Measurements from ENCODE around the gene MGST2.

Gene MGST2

DNA sequence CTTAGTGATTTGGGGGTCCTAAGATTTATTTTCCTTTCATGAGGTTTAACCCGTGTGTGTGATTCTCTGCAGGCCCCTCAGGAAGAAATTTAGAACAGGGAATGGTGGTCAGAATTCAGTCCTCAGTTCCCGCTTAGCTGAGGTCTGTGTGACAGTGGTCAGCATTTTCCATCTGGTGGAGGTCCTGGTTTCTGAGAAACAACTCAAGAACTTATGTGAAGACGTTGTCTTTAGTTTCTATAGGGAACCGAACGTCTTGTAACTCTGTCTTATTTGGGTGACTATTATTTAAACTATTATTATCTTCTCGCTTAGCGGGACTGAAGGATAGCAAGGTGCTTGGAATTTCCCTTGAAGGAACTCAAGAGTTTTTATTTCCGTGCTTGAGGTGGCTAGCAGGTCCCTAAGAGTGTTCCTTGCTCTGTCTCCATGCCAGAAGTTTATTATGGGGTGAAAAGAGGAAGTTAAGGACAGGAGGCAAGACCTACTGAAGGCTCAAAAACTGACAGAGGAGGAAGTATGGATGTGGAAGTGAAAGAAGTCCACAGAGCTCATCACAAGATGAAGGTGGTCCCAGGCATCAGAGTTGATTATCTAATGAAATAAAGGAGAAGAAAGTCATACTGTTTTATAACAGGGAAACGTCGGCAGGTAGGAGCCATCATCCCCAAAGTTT, 9.4 kb downstream of the MGST2 start:
- H3K27me3 Mint-ChIP-seq = no peaks in the 10 kb centered on the region
- no peak overlapping the region for H3K27ac Mint-ChIP-seq
- H3K36me3 Mint-ChIP-seq = peaks cover 2% of the 10 kb centered on the region
- H3K4me1 Mint-ChIP-seq (ENCODE audit: low read depth) = no peaks in the 10 kb centered on the region
- no peaks in the 10 kb centered on the region for H3K9me3 Mint-ChIP-seq (ENCODE audit: low read depth)
- no peak overlapping the region for H3K4me3 Mint-ChIP-seq

DNA sequence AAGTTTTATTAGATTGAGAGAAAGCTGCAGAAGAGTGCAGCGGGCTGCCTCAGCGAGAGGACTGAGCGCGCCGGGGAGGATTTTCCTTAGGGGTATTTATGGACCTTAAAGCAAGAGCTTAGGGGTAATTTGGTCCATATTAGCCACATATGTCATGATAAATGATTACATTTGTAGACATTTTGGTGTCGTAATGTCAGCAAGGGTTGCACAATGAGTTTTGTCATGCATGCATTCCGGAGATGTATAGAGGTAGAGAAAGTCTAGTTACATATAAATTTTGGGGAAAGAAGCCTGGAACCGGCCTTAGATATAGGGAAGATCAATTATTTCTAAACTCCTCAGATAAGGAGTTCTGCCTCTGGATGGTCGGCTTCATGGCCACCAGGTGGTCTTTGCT, 10.0 kb downstream of the MGST2 start:
- Mint-ChIP-seq H3K27ac (no peak overlapping the region), H3K4me3 (no peak overlapping the region), H3K9me3 (ENCODE audit: low read depth) (no peaks in the 10 kb centered on the region), H3K27me3 (no peaks in the 10 kb centered on the region), H3K4me1 (ENCODE audit: low read depth) (no peaks in the 10 kb centered on the region), H3K36me3 (peaks cover 2% of the 10 kb centered on the region)

DNA sequence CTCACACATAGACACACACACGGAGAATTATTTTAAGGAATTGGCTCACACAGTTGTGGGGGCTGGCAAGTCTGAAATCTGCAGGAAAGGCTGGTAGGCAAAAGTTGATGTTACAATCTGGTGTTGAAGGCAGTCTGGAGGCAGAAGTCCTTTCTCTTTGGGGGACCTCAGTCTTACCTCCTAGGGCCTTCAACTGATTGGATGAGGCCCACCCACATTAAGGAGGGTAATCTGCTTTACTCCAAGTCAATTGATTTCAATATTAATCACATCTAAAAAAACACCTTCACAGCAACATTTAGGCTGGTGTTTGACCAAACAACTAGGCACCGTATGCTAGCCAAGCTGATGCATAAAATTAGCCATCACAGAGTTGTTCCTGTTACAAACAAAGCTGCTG, 10.7 kb downstream of the MGST2 start:
- H3K27ac Mint-ChIP-seq = no peak overlapping the region

DNA sequence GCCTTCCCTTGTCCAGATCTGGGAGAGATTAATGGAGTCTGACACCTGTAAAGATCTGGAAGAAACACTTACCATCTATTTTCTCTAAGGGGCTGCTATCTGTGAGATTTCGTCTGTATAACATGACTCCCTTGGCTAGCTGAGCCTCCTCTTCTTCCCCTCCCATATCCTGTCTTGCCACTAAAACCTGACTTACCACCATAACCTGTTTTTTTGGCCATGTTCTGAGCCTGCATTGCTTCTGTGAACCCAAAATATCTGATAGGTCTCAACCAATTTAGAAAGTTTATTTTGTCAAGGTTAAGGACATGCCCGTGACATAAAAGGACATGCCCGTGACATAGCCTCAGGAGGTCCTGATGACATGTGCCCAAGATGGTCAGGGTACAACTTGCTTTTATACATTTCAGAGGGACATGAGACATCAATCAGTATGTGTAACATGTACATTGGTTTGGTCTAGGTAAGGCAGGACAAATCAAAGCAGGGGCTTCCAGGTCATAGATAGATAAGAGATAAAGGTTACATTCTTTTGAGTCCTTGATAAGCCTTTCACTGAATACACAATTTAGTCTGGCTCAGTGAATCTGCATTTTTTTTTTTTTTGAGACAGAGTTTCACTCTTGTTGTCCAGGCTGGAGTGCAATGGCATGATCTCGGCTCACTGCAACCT, 11.4 kb downstream of the MGST2 start:
- Mint-ChIP-seq H3K27ac (no peak overlapping the region), H3K27me3 (no peaks in the 10 kb centered on the region), H3K36me3 (peaks cover 2% of the 10 kb centered on the region), H3K9me3 (ENCODE audit: low read depth) (no peaks in the 10 kb centered on the region), H3K4me3 (no peak overlapping the region), H3K4me1 (ENCODE audit: low read depth) (no peaks in the 10 kb centered on the region)

More for the DNA sequence above, 10.7 kb downstream of the MGST2 start:
- Mint-ChIP-seq H3K9me3 (ENCODE audit: low read depth) (no peaks in the 10 kb centered on the region), H3K36me3 (peaks cover 2% of the 10 kb centered on the region), H3K4me3 (no peak overlapping the region), H3K27me3 (no peaks in the 10 kb centered on the region), H3K4me1 (ENCODE audit: low read depth) (no peaks in the 10 kb centered on the region)

DNA sequence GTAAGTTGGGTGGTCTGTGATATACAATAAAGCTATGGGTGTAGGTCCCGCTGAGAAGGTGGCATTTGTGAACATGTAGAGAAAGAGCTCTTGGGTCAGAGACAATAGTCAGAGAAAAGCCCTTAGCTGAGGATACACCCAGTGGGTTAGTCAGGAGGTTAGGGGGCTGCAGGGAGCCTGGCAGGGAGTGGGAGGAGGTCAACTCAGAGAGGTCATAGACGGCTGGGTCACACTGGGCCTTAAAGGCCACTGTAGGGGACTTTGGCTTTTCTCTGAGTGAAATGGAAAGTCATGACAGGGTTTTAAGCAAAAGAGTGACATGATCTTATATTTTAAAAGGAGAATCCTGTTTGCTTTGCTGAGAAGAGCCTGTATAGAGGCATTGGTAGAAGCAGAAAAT, 16.7 kb downstream of the MGST2 start:
- Mint-ChIP-seq H3K27ac (no peak overlapping the region), H3K4me1 (ENCODE audit: low read depth) (peaks cover 4% of the 10 kb centered on the region), H3K27me3 (no peaks in the 10 kb centered on the region), H3K36me3 (peaks cover 5% of the 10 kb centered on the region), H3K9me3 (ENCODE audit: low read depth) (peaks cover 5% of the 10 kb centered on the region), H3K4me3 (no peak overlapping the region)

DNA sequence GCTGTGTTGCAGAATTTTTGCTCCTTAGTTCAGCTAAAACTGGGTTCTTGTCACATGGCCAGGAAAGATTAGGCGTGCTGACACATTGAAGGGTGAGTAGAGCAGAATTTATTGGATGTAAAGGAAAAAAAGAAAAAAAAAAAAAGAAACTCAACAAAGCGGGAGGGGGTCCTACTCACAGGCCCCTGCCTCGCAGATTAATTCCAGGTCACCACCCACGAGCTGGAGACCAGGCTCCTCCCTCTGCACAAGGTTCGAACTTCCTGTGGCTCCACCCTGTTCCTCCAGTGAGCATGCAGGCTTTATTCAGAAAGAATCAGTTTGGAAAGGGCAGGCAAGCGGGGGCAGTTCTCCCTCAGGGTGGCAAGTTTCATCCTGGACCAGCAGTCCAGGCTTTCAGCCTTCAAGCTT, 17.1 kb downstream of the MGST2 start:
- Mint-ChIP-seq H3K27me3 (no peaks in the 10 kb centered on the region), H3K4me3 (no peak overlapping the region), H3K9me3 (ENCODE audit: low read depth) (peaks cover 5% of the 10 kb centered on the region), H3K27ac (no peak overlapping the region), H3K36me3 (peaks cover 5% of the 10 kb centered on the region), H3K4me1 (ENCODE audit: low read depth) (peaks cover 4% of the 10 kb centered on the region)

DNA sequence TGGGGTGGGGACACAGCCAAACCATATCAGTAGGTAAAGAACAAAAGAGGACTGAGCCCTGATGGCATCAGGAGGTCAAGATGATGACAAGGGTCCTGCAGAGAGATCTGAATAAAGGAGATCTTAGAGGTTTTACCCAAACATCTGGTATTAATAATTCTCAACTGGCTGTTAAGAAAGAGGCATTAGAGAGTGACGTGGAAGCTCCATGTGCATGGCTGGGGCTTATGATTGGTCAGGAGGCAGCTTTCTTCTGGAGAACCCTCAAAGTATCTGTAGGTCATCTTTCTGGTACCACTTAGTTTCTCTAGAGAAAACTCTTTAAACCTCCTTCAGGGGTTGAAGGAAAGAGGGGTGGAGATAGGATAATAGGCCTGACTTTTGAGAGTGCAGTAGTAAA, 18.7 kb downstream of the MGST2 start:
- Mint-ChIP-seq H3K27me3 (no peaks in the 10 kb centered on the region), H3K4me1 (ENCODE audit: low read depth) (peaks cover 4% of the 10 kb centered on the region), H3K27ac (no peak overlapping the region), H3K36me3 (peaks cover 3% of the 10 kb centered on the region), H3K9me3 (ENCODE audit: low read depth) (peaks cover 5% of the 10 kb centered on the region), H3K4me3 (no peak overlapping the region)

DNA sequence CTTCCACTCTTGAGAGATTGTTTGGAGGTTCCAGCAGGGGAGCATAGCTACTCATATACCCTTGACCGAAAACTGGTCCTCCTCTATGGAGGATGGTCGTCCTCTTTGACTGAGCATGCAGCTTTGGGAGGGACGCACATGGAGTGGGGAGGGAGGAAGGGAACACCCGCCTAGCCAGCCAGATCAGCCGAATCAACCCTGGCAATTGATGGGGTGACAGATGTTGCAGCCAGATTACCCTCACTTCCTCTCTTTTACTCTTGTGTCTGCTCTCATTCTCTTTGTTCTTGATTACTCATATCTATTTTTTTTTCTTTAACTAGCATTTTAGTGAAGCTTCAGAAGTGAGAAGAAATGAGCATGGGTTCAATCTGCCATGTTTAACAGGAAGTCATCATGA, 19.6 kb downstream of the MGST2 start:
- Mint-ChIP-seq H3K4me3 (no peak overlapping the region), H3K27ac (no peak overlapping the region), H3K36me3 (peaks cover 3% of the 10 kb centered on the region), H3K4me1 (ENCODE audit: low read depth) (peaks cover 4% of the 10 kb centered on the region), H3K9me3 (ENCODE audit: low read depth) (peaks cover 5% of the 10 kb centered on the region), H3K27me3 (no peaks in the 10 kb centered on the region)

DNA sequence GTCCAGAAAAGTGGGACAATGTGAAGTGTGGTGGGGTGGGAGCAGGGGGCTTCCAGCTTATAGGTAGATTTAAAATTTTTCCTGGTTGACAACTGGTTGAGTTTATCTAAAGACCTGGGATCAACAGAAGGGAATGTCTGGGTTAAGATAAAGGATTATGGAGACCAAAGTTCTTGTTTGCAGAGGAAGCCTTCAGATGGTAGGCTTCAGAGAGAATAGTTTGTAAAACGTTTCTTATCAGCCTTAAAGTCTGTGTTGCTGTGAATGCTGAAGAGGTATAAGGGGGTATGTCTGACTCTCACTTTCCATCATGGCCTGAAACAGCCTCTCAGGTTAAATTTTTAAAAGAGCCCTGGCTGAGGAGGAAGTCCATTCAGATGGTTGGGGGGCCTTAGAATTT, 20.5 kb downstream of the MGST2 start:
- Mint-ChIP-seq H3K9me3 (ENCODE audit: low read depth) (peaks cover 5% of the 10 kb centered on the region), H3K27ac (no peak overlapping the region), H3K36me3 (peaks cover 3% of the 10 kb centered on the region), H3K4me1 (ENCODE audit: low read depth) (peaks cover 4% of the 10 kb centered on the region), H3K27me3 (no peaks in the 10 kb centered on the region), H3K4me3 (no peak overlapping the region)

DNA sequence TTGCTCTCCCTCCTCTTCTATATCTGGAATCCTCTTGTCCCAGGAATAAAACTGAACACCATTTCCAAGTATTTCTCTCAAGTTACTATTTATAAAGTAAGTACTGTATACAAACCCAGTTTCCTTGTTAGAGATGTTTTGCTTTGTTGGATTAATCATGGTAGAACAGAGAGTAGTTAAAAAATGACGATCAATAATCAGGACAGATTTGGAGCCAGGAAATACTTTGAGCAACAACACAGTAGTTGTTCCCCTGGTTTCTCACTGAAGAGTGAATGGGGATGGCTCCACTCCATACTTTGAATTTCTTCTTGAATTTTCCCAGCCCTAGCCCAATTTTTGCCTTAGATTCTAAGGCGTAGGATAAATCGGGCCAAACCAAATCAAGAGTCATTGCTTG, 21.4 kb downstream of the MGST2 start:
- peaks cover 5% of the 10 kb centered on the region for H3K9me3 Mint-ChIP-seq (ENCODE audit: low read depth)
- no peak overlapping the region for H3K27ac Mint-ChIP-seq
- peaks cover 4% of the 10 kb centered on the region for H3K4me1 Mint-ChIP-seq (ENCODE audit: low read depth)
- no peak overlapping the region for H3K4me3 Mint-ChIP-seq
- no peaks in the 10 kb centered on the region for H3K27me3 Mint-ChIP-seq
- H3K36me3 Mint-ChIP-seq = peaks cover 3% of the 10 kb centered on the region

DNA sequence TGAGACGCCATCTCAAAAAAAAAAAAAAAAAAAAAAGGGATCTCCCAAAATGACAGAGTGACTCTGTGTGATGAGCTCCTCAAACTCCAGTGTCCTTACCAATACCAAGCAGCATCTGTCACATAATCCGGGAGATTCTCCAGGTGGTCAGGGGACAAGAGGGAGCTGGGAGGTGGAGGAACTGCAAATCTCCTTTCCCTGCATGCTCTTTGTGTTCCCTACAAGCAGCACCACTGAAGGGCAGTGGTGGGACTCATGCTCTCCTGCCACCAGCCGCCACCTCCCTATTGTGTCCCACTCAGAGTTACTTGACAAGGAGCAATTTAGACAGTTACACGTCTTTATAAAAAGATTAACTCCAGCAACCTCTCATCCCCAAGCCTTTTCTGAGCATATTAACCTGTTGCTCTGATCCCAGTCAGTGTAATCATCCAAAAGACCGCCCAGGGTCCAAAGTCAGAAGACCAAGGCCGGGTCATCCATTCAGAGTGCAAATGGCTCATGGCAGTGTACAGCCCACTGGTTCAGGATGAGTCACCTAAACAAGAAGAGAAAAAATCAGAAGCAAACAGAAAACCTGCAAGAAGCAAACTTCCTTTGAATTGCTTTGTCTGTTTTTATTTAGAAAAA, 23.6 kb downstream of the MGST2 start:
- Mint-ChIP-seq H3K9me3 (ENCODE audit: low read depth) (peaks cover 5% of the 10 kb centered on the region), H3K4me1 (ENCODE audit: low read depth) (peaks cover 4% of the 10 kb centered on the region), H3K27ac (no peak overlapping the region), H3K4me3 (no peak overlapping the region), H3K27me3 (no peaks in the 10 kb centered on the region), H3K36me3 (peaks cover 3% of the 10 kb centered on the region)

DNA sequence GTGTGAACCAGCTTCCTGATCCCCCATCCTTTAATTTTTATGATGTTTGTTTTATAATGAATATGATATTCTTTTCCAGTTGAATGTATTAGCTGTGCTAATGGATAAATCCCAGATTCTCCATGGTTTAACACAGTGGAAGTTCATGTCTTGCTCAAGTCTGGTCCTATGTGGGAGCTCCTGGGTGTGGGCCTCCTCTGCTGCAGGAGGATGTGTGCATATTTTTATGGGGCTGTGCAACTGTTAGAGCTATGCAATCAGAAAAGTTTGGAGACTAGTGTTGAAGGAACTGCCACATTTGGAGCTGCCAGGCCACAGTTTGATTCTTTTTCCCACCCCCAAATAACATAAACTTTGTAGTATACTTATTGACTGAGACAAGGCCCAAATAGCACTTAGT, 24.8 kb downstream of the MGST2 start:
- H3K9me3 Mint-ChIP-seq (ENCODE audit: low read depth) = no peaks in the 10 kb centered on the region
- H3K27ac Mint-ChIP-seq = no peak overlapping the region
- H3K36me3 Mint-ChIP-seq = no peaks in the 10 kb centered on the region
- H3K4me3 Mint-ChIP-seq = no peak overlapping the region
- H3K27me3 Mint-ChIP-seq = no peaks in the 10 kb centered on the region
- no peaks in the 10 kb centered on the region for H3K4me1 Mint-ChIP-seq (ENCODE audit: low read depth)

DNA sequence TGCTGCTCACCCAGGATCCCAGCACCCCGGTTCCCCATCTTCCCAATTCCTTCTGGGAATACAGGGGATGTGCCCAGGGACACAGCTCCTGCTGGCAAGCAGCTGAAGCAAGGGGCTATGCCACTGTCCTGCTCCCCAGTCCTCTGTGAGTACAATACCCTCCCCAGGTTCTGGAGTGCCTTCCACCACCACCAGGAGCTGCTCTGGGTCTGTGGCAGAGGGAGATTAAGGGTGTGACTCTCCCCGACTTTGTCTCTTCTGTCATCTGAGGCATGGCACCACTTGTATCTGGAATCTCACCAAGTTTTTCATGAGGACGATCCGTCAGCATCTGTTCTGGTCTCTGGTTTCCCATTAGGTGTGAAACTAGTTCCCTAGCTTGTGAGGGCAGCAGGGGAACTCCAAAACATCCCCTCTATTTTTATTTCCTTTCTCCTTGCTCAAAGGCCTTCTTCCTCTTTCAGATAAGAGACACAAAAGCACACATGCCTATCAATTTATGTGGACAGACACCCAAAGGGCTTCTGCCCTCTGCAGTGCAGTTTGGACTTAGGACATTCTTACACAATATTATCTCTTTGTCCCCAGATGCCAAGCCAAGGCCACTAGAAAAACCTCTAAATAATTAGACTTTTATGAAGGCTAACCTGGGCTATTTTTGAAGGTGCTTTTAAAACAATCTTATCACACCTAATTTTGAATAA, 26.8 kb downstream of the MGST2 start:
- H3K36me3 Mint-ChIP-seq = no peaks in the 10 kb centered on the region
- H3K4me1 Mint-ChIP-seq (ENCODE audit: low read depth) = no peaks in the 10 kb centered on the region
- H3K9me3 Mint-ChIP-seq (ENCODE audit: low read depth) = peaks cover 7% of the 10 kb centered on the region
- no peak overlapping the region for H3K27ac Mint-ChIP-seq
- no peaks in the 10 kb centered on the region for H3K27me3 Mint-ChIP-seq
- no peak overlapping the region for H3K4me3 Mint-ChIP-seq

DNA sequence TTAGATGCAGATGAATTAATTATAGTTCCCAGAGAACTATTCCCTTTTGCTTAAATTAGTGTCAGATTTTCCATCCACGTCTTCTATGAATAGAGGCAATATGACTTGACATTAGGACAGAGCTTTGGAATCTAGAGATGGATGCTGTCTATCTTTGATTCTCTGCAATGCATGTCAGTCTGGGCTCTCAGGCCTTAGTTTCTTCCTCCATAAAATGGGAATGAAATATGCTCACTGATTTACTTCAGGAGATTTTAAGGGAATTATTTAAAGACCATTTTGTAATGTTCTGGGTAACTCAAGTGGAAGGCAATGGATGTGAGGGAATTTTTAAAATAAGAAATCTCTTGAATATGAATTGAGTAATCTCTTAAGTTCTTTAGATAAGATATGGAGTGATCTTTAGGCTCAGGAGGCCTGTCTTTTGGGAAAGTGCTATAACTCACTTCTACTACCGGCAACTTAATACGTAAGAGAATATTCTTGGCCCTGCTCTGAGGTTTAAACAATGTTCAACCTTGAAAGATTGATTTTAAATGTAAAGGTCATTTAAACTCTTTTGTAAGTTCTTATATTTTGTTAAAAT, 29.0 kb downstream of the MGST2 start:
- Mint-ChIP-seq H3K4me1 (ENCODE audit: low read depth) (no peaks in the 10 kb centered on the region), H3K4me3 (no peak overlapping the region), H3K27me3 (no peaks in the 10 kb centered on the region), H3K9me3 (ENCODE audit: low read depth) (peaks cover 7% of the 10 kb centered on the region), H3K27ac (no peak overlapping the region), H3K36me3 (no peaks in the 10 kb centered on the region)

DNA sequence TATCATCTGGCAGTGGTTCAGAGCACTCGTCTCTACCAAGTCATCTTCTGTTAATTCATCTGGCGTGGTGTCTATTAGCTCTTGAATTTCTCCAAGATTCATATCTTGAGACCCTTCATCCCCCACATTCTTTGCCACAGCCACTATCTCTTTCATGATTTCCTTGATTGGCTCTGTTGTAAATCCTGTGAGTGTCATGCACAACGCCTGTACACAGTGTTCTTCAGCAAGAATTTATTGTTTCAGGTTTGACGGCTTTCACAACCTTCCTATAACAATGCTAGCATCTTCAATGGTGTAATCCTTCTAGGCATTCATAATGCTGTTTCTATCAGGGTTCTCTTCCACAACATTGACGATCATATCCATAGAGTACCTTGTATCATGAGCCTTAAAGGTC, 30.9 kb downstream of the MGST2 start:
- no peak overlapping the region for H3K4me3 Mint-ChIP-seq
- H3K27ac Mint-ChIP-seq = no peak overlapping the region
- H3K4me1 Mint-ChIP-seq (ENCODE audit: low read depth) = no peaks in the 10 kb centered on the region
- no peaks in the 10 kb centered on the region for H3K27me3 Mint-ChIP-seq
- peaks cover 7% of the 10 kb centered on the region for H3K9me3 Mint-ChIP-seq (ENCODE audit: low read depth)
- H3K36me3 Mint-ChIP-seq = no peaks in the 10 kb centered on the region

All from activated naive CD8-positive, alpha-beta T cell (primary cell).